HepG2 (cell line): ENCODE data around the gene ARL11. TPM values are rescaled to one million over a fixed set of nuclear protein-coding genes. Genes with fewer than 3 reads are reported as not detected.
A peak's percentile ranks its signal among the peaks of the same experiment; 100 is the strongest.

Experiments
- AGO2 ChIP-seq: fragments of 200-400 bp; formaldehyde crosslinking; optimal IDR thresholded peaks from 2 replicates; pipeline ENCODE3; 2017; ENCODE audit warnings: mild to moderate bottlenecking, low read depth, low read length, moderate library complexity
- ATF1 ChIP-seq: IDR thresholded peaks from 2 replicates; pipeline ENCODE4 v1.6.1; 2016; ENCODE audit warnings: mild to moderate bottlenecking, control low read depth
- CHD4 ChIP-seq: fragments of 200-600 bp; sonication (generic); IDR thresholded peaks from 2 replicates; pipeline ENCODE4 v1.7.0; 2017; ENCODE audit warnings: mild to moderate bottlenecking, low read length, borderline replicate concordance
- DMAP1 ChIP-seq: IDR thresholded peaks from 2 replicates; pipeline ENCODE4 v1.6.1; 2016
- EED ChIP-seq: sonication (generic); formaldehyde crosslinking; IDR thresholded peaks from 2 replicates; pipeline ENCODE4 v1.5.0; 2020; ENCODE audit warnings: mild to moderate bottlenecking, missing genetic modification reagents
- GATAD2A ChIP-seq: IDR thresholded peaks from 2 replicates; pipeline ENCODE4 v1.6.1; 2016
- HCFC1 ChIP-seq: fragments of 150-350 bp; IDR thresholded peaks from 2 replicates; pipeline ENCODE4 v1.6.1; 2014; ENCODE audit warnings: low read depth, low read length
- HNF4A ChIP-seq: sonication (generic); formaldehyde crosslinking; IDR thresholded peaks from 2 replicates; pipeline ENCODE4 v1.4.0; 2020; ENCODE audit warnings: missing genetic modification reagents
- HNRNPLL ChIP-seq: fragments of 200-400 bp; formaldehyde crosslinking; IDR thresholded peaks from 2 replicates; pipeline ENCODE4 v1.6.1; 2017; ENCODE audit warnings: mild to moderate bottlenecking, low read depth, low read length; ENCODE audit not compliant: poor library complexity, severe bottlenecking
- HOXD1 ChIP-seq: sonication (generic); formaldehyde crosslinking; IDR thresholded peaks from 2 replicates; pipeline ENCODE4 v1.5.0; 2020; ENCODE audit warnings: missing genetic modification reagents
- KMT2A ChIP-seq: sonication (generic); formaldehyde crosslinking; IDR thresholded peaks from 2 replicates; pipeline ENCODE4 v1.4.0; 2020; ENCODE audit warnings: missing genetic modification reagents
- MED8 ChIP-seq: sonication (generic); formaldehyde crosslinking; IDR thresholded peaks from 2 replicates; pipeline ENCODE4 v1.8.1; 2023; ENCODE audit warnings: mild to moderate bottlenecking, missing genetic modification reagents; ENCODE audit not compliant: insufficient replicate concordance
- MYC ChIP-seq: sonication (generic); formaldehyde crosslinking; IDR thresholded peaks from 2 replicates; pipeline ENCODE4 v1.9.0; 2021; ENCODE audit warnings: missing genetic modification reagents, borderline replicate concordance
- RBFOX2 ChIP-seq: fragments of 200-400 bp; formaldehyde crosslinking; IDR thresholded peaks from 2 replicates; pipeline ENCODE4 v1.6.1; 2017; ENCODE audit warnings: low read depth, mild to moderate bottlenecking, low read length
- SIN3B ChIP-seq: fragments of 150-350 bp; IDR thresholded peaks from 2 replicates; pipeline ENCODE4 v1.6.1; 2014; ENCODE audit warnings: low read length
- SMAD3 ChIP-seq: sonication (generic); formaldehyde crosslinking; IDR thresholded peaks from 2 replicates; pipeline ENCODE4 v1.4.0; 2020; ENCODE audit warnings: missing genetic modification reagents
- STAG1 ChIP-seq: sonication (generic); formaldehyde crosslinking; IDR thresholded peaks from 2 replicates; pipeline ENCODE4 v1.4.0; 2020; ENCODE audit warnings: missing genetic modification reagents
- SUZ12 ChIP-seq: fragments of 150-350 bp; IDR thresholded peaks from 2 replicates; pipeline ENCODE4 v1.6.1; 2014; ENCODE audit warnings: low read depth, low read length
- TMF1 ChIP-seq: sonication (generic); formaldehyde crosslinking; IDR thresholded peaks from 2 replicates; pipeline ENCODE4 v1.8.1; 2022; ENCODE audit warnings: low read depth, missing genetic modification reagents
- ZNF263 ChIP-seq: sonication (generic); formaldehyde crosslinking; IDR thresholded peaks from 2 replicates; pipeline ENCODE4 v1.4.0; 2020; ENCODE audit warnings: missing genetic modification reagents
- ZNF556 ChIP-seq: sonication (generic); formaldehyde crosslinking; IDR thresholded peaks from 2 replicates; pipeline ENCODE4 v1.4.0; 2020; ENCODE audit warnings: mild to moderate bottlenecking, missing genetic modification reagents, borderline replicate concordance
- ZNF644 ChIP-seq: IDR thresholded peaks from 2 replicates; pipeline ENCODE4 v1.6.1; 2016; ENCODE audit warnings: low read depth
- ZNF672 ChIP-seq: sonication (generic); formaldehyde crosslinking; IDR thresholded peaks from 2 replicates; pipeline ENCODE4 v1.8.1; 2022; ENCODE audit warnings: missing genetic modification reagents
- ZNF891 ChIP-seq: sonication (generic); formaldehyde crosslinking; IDR thresholded peaks from 2 replicates; pipeline ENCODE4 v1.5.0; 2020; ENCODE audit warnings: mild to moderate bottlenecking, missing genetic modification reagents
- polyA plus RNA-seq, 8 experiments: library from polyadenylated mRNA; depleted of rRNA in 3 of 8; stranded (reverse) in 7 of 8; unstranded in 1 of 8; fragments of >200 nt; fragmentation: Illumina TruSeq in 4 of 8; extraction: Trizol in 4 of 8; gene quantifications; 2 replicates each; pipeline versions ENCODE4 v1.2.1 to v1.2.3, GENCODE V29; 2011 to 2016; ENCODE audit warnings: low read depth in 4 of 8, missing spikeins in 1 of 8, mixed read lengths in 1 of 8; ENCODE audit not compliant: insufficient read depth in 1 of 8
- total RNA-seq, 5 experiments: library from RNA; depleted of rRNA; stranded (reverse); fragments of >200 nt; fragmentation: Illumina TruSeq; extraction: Trizol; gene quantifications; 2 replicates each; pipeline ENCODE4 v1.2.3, GENCODE V29; 2016; ENCODE audit warnings: low read depth in 1 of 5
- TF ChIP-seq, protein P1 (sequence below): sonication (generic); formaldehyde crosslinking; IDR thresholded peaks from 2 replicates; pipeline ENCODE4 v1.4.0; 2020; ENCODE audit warnings: missing genetic modification reagents
- TF ChIP-seq, protein P2 (sequence below): sonication (generic); formaldehyde crosslinking; IDR thresholded peaks from 2 replicates; pipeline ENCODE4 v1.5.0; 2020; ENCODE audit warnings: mild to moderate bottlenecking, missing genetic modification reagents, moderate library complexity
- TF ChIP-seq, protein P3 (sequence below): sonication (generic); formaldehyde crosslinking; conservative IDR thresholded peaks from 2 replicates; pipeline ENCODE4 v1.4.0; 2020; ENCODE audit warnings: missing genetic modification reagents
- TF ChIP-seq, protein P4 (sequence below): IDR thresholded peaks from 2 replicates; pipeline ENCODE4 v1.6.1; 2016; ENCODE audit warnings: missing genetic modification reagents, missing compliant biosample characterization

The ARL11 gene
- total and polyA plus RNA-seq, 2 of the 13 experiments (the other 11 are each of a cell fraction or from before 2014, with no cell fraction given) = 0.04 to 0.22 TPM

DNA sequence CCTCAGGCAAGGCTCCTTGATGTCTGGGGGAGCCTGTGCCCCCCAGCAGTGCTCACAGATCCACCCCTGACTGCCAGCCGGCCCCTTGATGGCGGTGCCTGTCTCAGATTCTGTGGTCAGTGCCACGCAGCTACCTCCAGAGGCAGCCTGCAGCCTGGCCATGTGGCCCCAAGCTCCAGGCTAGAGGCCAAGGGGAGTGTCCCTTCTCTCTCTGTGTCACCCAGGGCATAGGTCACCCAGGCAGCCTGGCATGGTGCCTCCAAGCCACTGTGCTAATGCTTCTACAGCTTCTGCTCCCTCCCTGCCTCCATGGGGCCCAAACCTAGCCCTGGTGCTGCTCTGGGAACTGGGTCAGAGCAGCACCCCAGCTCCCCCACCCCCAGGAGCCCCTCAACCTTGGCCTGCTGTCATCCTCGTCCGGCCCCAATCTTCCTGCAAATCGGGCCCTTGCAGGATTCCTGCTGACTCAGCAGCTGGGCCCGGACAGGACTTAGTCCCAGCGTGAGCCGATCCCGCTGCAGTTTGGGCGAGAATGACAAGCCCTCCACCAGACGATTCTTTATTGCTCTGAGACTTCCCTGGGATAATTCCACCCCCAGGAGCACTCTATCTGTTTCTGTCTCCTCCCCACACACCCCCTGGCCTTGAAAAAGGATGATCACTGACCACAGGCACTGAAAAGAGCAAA, 2.8 kb upstream of the ARL11 start (continued):
- no peak for TF ChIP-seq HCFC1
- TF ChIP-seq, protein P1, sequence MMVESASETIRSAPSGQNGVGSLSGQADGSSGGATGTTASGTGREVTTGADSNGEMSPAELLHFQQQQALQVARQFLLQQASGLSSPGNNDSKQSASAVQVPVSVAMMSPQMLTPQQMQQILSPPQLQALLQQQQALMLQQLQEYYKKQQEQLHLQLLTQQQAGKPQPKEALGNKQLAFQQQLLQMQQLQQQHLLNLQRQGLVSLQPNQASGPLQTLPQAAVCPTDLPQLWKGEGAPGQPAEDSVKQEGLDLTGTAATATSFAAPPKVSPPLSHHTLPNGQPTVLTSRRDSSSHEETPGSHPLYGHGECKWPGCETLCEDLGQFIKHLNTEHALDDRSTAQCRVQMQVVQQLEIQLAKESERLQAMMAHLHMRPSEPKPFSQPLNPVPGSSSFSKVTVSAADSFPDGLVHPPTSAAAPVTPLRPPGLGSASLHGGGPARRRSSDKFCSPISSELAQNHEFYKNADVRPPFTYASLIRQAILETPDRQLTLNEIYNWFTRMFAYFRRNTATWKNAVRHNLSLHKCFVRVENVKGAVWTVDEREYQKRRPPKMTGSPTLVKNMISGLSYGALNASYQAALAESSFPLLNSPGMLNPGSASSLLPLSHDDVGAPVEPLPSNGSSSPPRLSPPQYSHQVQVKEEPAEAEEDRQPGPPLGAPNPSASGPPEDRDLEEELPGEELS (CRISPR knock-in tag) = no peak
- peak; percentile 86 for TF ChIP-seq DMAP1 (CRISPR knock-in tag)
- TF ChIP-seq ZNF556 (CRISPR knock-in tag) = no peak
- TF ChIP-seq, protein P2, sequence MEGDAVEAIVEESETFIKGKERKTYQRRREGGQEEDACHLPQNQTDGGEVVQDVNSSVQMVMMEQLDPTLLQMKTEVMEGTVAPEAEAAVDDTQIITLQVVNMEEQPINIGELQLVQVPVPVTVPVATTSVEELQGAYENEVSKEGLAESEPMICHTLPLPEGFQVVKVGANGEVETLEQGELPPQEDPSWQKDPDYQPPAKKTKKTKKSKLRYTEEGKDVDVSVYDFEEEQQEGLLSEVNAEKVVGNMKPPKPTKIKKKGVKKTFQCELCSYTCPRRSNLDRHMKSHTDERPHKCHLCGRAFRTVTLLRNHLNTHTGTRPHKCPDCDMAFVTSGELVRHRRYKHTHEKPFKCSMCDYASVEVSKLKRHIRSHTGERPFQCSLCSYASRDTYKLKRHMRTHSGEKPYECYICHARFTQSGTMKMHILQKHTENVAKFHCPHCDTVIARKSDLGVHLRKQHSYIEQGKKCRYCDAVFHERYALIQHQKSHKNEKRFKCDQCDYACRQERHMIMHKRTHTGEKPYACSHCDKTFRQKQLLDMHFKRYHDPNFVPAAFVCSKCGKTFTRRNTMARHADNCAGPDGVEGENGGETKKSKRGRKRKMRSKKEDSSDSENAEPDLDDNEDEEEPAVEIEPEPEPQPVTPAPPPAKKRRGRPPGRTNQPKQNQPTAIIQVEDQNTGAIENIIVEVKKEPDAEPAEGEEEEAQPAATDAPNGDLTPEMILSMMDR = no peak
- peak; percentile 17 for TF ChIP-seq GATAD2A
- no peak for TF ChIP-seq AGO2
- TF ChIP-seq ZNF672 (CRISPR knock-in tag) = no peak
- no peak for TF ChIP-seq SUZ12
- TF ChIP-seq, protein P3, sequence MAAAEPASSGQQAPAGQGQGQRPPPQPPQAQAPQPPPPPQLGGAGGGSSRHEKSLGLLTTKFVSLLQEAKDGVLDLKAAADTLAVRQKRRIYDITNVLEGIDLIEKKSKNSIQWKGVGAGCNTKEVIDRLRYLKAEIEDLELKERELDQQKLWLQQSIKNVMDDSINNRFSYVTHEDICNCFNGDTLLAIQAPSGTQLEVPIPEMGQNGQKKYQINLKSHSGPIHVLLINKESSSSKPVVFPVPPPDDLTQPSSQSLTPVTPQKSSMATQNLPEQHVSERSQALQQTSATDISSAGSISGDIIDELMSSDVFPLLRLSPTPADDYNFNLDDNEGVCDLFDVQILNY (CRISPR knock-in tag) = no peak
- TF ChIP-seq, protein P4, sequence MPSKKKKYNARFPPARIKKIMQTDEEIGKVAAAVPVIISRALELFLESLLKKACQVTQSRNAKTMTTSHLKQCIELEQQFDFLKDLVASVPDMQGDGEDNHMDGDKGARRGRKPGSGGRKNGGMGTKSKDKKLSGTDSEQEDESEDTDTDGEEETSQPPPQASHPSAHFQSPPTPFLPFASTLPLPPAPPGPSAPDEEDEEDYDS (CRISPR knock-in tag) = no peak
- TF ChIP-seq CHD4 = peak; percentile 55; the same call in 1 of the 2 replicates
- no peak for TF ChIP-seq TMF1 (CRISPR knock-in tag)
- TF ChIP-seq ATF1 = no peak
- no peak for TF ChIP-seq SIN3B
- no peak for TF ChIP-seq SMAD3
- no peak; the same call in 1 of the 2 replicates for TF ChIP-seq HNF4A
- TF ChIP-seq MYC (CRISPR knock-in tag) = peak; percentile 95; the same call in 1 of the 2 replicates
- TF ChIP-seq STAG1 (CRISPR knock-in tag) = no peak
- TF ChIP-seq EED (CRISPR knock-in tag) = no peak
- TF ChIP-seq ZNF263 (CRISPR knock-in tag) = no peak
- 0 out of 2 replicates have a peak, but pooled peaks have one; percentile 37 for TF ChIP-seq ZNF644 (CRISPR knock-in tag)
- peak; percentile 68 for TF ChIP-seq RBFOX2
- TF ChIP-seq KMT2A (CRISPR knock-in tag) = 0 out of 2 replicates have a peak, but pooled peaks have one; percentile 42
- peak; percentile 18 for TF ChIP-seq MED8
- no peak for TF ChIP-seq HOXD1 (CRISPR knock-in tag)
- TF ChIP-seq ZNF891 (CRISPR knock-in tag) = peak; percentile 84; the same call in 1 of the 2 replicates
- TF ChIP-seq HNRNPLL = peak; percentile 42
